GM20431 (cell line): ENCODE results near the gene MAL.
"Not testable (repeated sequence)": the region's sequence is repeated elsewhere in the genome, so short reads cannot be mapped to it uniquely, and the experiment has no call there.

Source experiments
- in situ Hi-C: fragments of 300-500 bp; cut with MseI, MboI; formaldehyde crosslinking; loops from one replicate; pipeline ENCODE4 v1.15.0; 2020; ENCODE audit warnings: low sequenced_read_pairs; ENCODE audit not compliant: unreplicated experiment

MAL gene

GRCh38 chr2:95030496-95030895 is 5.0 kb downstream of the MAL start:
- in situ Hi-C loops = no loop called here

- in situ Hi-C loops = no loop called here
These were observed 5.7 kb downstream of the MAL start for GRCh38 chr2:95031076-95031725.

GRCh38 chr2:95031726-95032116 is 6.2 kb downstream of the MAL start:
- in situ Hi-C loops = no loop called here

- in situ Hi-C loops = no loop called here
These were observed 6.8 kb downstream of the MAL start for GRCh38 chr2:95032341-95032740.

- in situ Hi-C loops = no loop called here
These were observed 7.5 kb downstream of the MAL start for GRCh38 chr2:95032868-95033603.

- in situ Hi-C loops = no loop called here
These were observed 8.7 kb downstream of the MAL start for GRCh38 chr2:95034221-95034620.

- in situ Hi-C loops = no loop called here
These were observed 9.3 kb downstream of the MAL start for GRCh38 chr2:95034818-95035217.

GRCh38 chr2:95036596-95037383 is 11.3 kb downstream of the MAL start:
- in situ Hi-C loops = no loop called here

- in situ Hi-C loops = no loop called here
These were observed 11.9 kb downstream of the MAL start for GRCh38 chr2:95037384-95037839.

GRCh38 chr2:95037841-95038585 is 12.5 kb downstream of the MAL start:
- in situ Hi-C loops = not testable (repeated sequence)

- in situ Hi-C loops = no loop called here
These were observed 13.3 kb downstream of the MAL start for GRCh38 chr2:95038635-95039298.

GRCh38 chr2:95039363-95039762 is 13.9 kb downstream of the MAL start:
- in situ Hi-C loops = no loop called here

GRCh38 chr2:95039978-95040377 is 14.5 kb downstream of the MAL start:
- in situ Hi-C loops = no loop called here

GRCh38 chr2:95040426-95040825 is 14.9 kb downstream of the MAL start:
- in situ Hi-C loops = no loop called here

- in situ Hi-C loops = no loop called here
These were observed 15.7 kb downstream of the MAL start for GRCh38 chr2:95041060-95041823.

- in situ Hi-C loops = no loop called here
These were observed 16.4 kb downstream of the MAL start for GRCh38 chr2:95041824-95042442.

- in situ Hi-C loops = no loop called here
These were observed 17.2 kb downstream of the MAL start for GRCh38 chr2:95042472-95043271.
